Measurements from ENCODE around the gene CDKN2B-AS1. TPM values are rescaled to one million over a fixed set of nuclear protein-coding genes. Genes with fewer than 3 reads are reported as not detected.

Gene CDKN2B-AS1
- total and polyA plus RNA-seq, 8 donors = 0.18 to 1.6 (median 0.36) TPM

DNA sequence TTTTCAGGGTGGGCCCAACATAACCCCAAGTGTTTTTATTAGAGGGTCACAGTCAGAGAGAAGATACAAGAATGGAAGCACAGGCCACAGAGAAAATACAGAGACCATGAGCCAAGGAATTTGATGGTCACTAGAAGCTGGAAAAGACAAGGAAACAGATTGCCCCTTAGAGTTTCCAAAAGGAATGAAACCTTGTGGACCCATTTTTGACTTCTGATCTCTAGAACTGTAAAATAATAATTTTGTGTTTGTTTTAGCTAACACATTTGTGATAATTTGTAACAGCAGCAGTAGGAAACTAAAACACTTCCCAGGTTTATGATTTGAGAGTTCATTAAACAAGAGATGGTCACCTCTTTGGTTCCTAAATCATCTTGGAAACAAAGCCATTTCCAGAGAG is 22.2 kb upstream of the CDKN2B-AS1 start:
- no peak overlapping the region for H3K27ac ChIP-seq
- intact Hi-C loops (cut with DNase I) = no loop called here

GRCh38 chr9:21974343-21974721 is 20.3 kb upstream of the CDKN2B-AS1 start:
- Histone ChIP-seq H3K36me3 (no peaks in the 10 kb centered on the region), H3K4me3 (peak overlapping the region; percentile 4 to 31), H3K27me3 (peaks cover 98 to 100% of the 10 kb centered on the region in 2 donors), H3K9me3 (no peaks in the 10 kb centered on the region), H3K4me1 (peaks cover 12 to 19% of the 10 kb centered on the region in 2 donors), H3K27ac (no peak overlapping the region)
- ATAC-seq (no peak), DNase-seq (no peak)
- intact Hi-C loops (cut with DNase I) = no loop called here
- no peak for TF ChIP-seq CTCF (IDR thresholded peaks at IDR 0.05)

More for the DNA sequence above, 22.2 kb upstream of the CDKN2B-AS1 start:
- Histone ChIP-seq H3K27me3 (peaks cover 99 to 100% of the 10 kb centered on the region in 2 donors), H3K4me3 (no peak overlapping the region), H3K9me3 (no peaks in the 10 kb centered on the region), H3K4me1 (peaks cover 12 to 26% of the 10 kb centered on the region in 2 donors), H3K36me3 (no peaks in the 10 kb centered on the region)
- TF ChIP-seq CTCF (IDR thresholded peaks at IDR 0.05) = no peak
- no peak for ATAC-seq
- DNase-seq = no peak

- intact Hi-C loops (cut with DNase I) = no loop called here
- Histone ChIP-seq H3K9me3 (no peaks in the 10 kb centered on the region), H3K27ac (no peak overlapping the region), H3K4me3 (peak overlapping the region; percentile 4 to 31), H3K36me3 (no peaks in the 10 kb centered on the region), H3K4me1 (peaks cover 12 to 19% of the 10 kb centered on the region in 2 donors), H3K27me3 (peaks cover 98 to 100% of the 10 kb centered on the region in 2 donors)
- ATAC-seq (peak; percentile 84), DNase-seq (peak in 1 of 4 donors; percentile 84)
- TF ChIP-seq CTCF (IDR thresholded peaks at IDR 0.05) = no peak
These were observed 19.7 kb upstream of the CDKN2B-AS1 start for GRCh38 chr9:21974722-21975409.

DNA sequence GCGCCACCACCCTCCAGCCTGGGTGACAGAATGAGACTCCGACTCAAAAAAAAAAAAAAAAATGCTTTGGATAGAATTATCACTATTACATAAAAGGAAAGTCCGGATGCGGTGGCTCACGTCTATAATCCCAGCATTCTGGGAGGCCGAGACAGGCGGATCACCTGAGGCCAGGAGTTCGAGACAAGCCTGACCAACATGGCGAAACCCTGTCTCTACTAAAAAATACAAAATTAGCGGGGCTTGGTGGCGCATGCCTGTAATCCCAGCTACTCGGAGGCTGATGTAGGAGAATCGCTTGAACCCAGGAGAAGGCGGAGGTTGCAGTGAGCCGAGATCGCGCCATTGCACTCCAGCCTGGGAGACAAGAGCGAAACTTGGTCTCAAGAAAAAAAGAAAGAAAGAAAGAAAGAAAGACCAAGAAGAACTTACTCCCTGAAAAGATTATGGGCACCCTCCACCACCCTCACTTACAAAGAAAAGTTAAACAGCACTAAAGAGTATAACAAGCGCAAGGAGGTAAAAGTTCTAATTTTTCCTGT is 18.2 kb upstream of the CDKN2B-AS1 start:
- Histone ChIP-seq H3K27ac (no peak overlapping the region), H3K27me3 (peaks cover 95 to 98% of the 10 kb centered on the region in 2 donors), H3K4me1 (peaks cover 12 to 19% of the 10 kb centered on the region in 2 donors), H3K4me3 (no peak overlapping the region), H3K9me3 (no peaks in the 10 kb centered on the region), H3K36me3 (no peaks in the 10 kb centered on the region)
- intact Hi-C loops (cut with DNase I) = no loop called here
- DNase-seq (no peak), ATAC-seq (no peak)
- TF ChIP-seq CTCF (IDR thresholded peaks at IDR 0.05) = no peak

DNA sequence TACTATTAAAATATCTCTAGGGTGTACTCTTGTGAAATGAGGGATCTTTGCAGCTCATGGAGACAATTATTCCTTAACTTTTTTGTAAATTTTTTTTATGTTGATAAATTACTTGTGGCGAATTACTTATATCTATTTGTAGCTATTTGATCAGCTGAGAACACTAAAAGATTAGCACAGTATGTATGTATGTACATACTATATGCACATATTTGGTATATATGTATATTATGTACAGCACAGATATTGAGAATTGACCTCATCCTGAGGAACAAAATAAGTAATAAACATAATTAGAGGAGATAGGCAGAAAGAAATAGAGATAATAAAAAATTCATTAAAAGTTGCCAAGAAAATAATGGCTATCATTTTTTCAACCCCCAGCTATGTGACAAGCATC is 12.2 kb upstream of the CDKN2B-AS1 start:
- intact Hi-C loops (cut with DNase I) = no loop called here
- no peak for TF ChIP-seq CTCF (IDR thresholded peaks at IDR 0.05)
- ATAC-seq (no peak), DNase-seq (no peak)
- Histone ChIP-seq H3K27ac (no peak overlapping the region), H3K4me1 (no peaks in the 10 kb centered on the region), H3K36me3 (no peaks in the 10 kb centered on the region), H3K27me3 (peaks cover 92 to 96% of the 10 kb centered on the region in 2 donors), H3K4me3 (no peak overlapping the region), H3K9me3 (no peaks in the 10 kb centered on the region)
